Stimulated activated CD4-positive, alpha-beta T cell treated with anti-CD3 and anti-CD28 coated beads, Interleukin-4, amount 100 ng/mL, for 24 hours (primary cell): ENCODE measurements around the gene SERPINI2.

Experiments used
- DNase-seq: peaks from one replicate; pipeline ENCODE4 v3.0.0-alpha.2; 2020

Gene SERPINI2

GRCh38 chr3:167473863-167474262, at the start of gene SERPINI2:
Gene SERPINI2 (minus strand): TSS chr3:167474042. CDS start chr3:167471834, 2,208 bp downstream.
- DNase-seq: no peak

DNA sequence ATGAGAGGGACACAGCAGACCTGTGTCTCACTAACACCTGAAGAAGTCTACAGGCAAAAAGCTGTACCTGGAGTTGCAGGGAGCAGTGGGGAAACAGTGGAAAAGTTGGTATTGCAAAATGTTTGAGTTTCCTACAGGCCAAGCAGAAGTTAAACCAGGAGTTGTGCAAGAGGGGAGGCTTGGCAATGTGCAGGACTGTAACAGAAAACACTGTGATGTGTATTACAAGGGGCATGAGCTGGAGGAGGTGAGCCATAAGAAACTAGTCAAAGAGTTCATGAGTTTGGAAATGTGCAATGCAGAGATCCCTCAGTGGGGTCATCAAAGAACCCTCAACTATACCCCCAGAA, 47.1 kb upstream of the SERPINI2 start:
- DNase-seq: no peak

DNA sequence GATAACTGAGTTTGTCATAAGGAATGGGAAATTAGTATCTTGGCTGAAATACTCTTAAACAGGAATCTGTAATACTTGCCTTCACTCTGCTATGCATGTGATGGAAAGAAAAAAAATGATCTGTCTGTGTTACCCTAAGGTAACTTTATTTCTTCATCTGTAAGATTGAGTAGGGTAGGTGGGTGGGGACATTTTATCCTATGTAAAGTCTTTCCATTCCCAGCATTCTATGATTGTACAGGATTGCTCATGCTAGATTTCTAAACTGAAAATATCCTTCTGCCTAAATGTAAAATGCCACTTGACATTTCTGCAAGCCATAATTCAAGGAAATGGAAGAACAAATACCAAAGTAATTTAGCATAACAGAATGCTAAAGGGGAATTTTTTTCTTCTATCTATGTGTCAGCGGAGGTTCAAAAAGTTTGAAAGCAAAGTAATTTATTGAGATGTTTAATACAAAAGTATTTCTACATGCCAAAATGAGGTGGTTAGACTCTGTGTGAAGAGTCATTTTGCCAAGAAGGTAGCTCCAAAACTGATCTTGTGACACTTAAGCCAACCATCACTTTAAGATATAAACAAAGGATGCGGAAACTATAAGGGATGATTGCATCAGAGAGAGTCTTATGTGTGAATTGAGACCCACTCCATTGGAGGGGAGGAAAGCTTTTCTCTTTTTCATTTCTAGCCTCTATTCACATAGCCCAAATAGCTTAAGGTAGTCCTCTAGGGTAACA, 46.6 kb upstream of the SERPINI2 start:
- no peak for DNase-seq

GRCh38 chr3:167507954-167508353, 34.1 kb upstream of the SERPINI2 start:
- no peak for DNase-seq

GRCh38 chr3:167502401-167502800, 28.6 kb upstream of the SERPINI2 start:
- no peak for DNase-seq

DNA sequence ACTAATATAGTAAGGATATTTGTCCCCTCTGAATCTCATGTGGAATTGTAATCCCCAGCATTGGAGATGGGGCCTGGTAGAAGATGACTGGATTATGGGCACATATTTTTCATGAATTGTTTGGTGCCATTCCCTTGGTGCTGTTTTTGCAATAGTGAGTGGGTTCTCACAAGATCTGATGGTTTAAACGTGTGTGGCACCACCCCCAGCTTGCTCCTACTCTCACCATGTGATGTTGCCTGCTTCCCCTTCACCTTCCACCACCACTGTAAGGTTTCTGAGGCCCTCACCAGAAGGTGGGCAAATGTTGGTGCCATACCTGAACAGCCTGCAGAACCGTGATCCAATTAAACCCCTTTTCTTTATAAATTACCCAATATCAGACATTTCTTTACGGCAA, 28.1 kb upstream of the SERPINI2 start:
- DNase-seq: no peak

GRCh38 chr3:167497903-167498302, 24.1 kb upstream of the SERPINI2 start:
- no peak for DNase-seq

GRCh38 chr3:167493244-167493643, 19.4 kb upstream of the SERPINI2 start:
- no peak for DNase-seq

- DNase-seq: no peak
Measured at GRCh38 chr3:167491621-167492020, 17.8 kb upstream of the SERPINI2 start.

DNA sequence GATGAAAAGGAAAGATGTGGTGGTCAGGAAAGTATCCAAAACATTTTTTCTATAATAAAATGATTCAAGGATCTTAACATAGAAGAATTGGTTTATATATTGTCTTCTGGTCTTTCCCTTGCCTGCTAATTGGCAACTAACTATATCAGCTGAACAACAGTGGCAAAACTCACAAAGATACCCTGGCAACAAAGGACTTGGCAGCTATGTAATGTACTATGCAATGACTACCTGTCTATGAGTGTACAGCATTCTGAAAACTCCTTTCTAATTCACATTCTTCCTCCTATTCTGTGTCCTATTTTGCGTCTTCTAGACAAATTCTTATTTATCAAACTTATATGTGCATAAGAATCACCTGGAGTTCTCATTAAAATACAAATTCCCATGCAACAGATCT, 15.7 kb upstream of the SERPINI2 start:
- no peak for DNase-seq

DNA sequence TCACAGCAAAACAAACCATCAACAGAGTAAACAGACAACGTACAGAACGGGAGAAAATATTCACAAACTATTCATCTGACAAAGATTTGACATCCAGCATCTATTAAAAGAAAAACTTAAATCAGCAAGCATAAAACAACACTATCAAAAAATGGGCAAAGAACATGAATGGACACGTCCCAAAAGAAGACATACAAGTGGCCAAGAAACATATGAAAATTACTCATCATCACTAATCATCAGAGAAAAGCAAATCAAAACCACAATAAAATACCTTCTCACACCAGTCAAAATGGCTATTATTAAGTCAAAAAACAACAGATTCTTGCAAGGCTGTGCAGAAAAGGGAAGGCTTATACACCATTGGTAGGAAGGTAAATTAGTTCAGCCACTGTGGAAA, 13.7 kb upstream of the SERPINI2 start:
- DNase-seq: no peak

- no peak for DNase-seq
Measured at GRCh38 chr3:167484551-167484950, 10.7 kb upstream of the SERPINI2 start.

GRCh38 chr3:167483708-167484475, 10.1 kb upstream of the SERPINI2 start:
- DNase-seq: no peak

DNA sequence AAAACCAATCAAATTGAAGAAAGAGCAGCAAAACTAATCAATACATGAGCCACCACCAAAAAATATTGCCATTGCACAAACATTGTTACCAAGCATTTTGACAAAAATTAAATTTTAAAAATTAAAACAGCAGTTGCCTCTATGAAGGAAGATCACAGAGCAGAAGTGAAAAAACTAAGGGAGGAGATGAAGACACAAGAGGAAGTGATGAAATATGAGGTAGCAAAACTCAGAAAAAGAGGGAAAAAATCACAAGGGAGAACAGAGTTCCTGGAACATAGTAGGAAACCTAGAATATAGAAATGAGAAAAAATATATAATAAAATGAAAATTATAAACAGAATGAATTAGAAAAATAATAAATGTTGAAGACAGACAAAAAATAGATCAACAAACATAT, 7.3 kb upstream of the SERPINI2 start:
- DNase-seq: no peak

DNA sequence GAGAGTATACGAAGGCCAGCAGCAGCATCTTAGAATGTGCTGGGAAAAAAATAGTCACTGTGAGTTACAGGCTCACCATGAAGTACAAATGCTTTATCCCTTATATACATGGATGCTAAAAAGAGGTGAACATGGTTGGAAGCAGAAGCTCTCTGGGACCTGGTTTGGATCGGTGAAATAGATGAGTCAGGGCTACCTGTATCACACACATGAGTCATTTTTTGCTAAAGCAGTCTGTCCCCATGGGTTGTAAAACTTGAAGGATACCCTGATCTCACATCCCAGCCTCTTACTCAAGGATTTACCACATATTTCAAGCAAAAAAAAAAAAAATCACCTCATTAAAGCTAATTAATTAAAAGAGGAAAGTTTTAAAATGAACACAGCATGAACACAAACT, 6.9 kb upstream of the SERPINI2 start:
- DNase-seq: no peak

- DNase-seq: no peak
Measured at GRCh38 chr3:167469381-167469780, 4.5 kb downstream of the SERPINI2 start.

GRCh38 chr3:167467848-167468611, 5.8 kb downstream of the SERPINI2 start:
- no peak for DNase-seq

DNA sequence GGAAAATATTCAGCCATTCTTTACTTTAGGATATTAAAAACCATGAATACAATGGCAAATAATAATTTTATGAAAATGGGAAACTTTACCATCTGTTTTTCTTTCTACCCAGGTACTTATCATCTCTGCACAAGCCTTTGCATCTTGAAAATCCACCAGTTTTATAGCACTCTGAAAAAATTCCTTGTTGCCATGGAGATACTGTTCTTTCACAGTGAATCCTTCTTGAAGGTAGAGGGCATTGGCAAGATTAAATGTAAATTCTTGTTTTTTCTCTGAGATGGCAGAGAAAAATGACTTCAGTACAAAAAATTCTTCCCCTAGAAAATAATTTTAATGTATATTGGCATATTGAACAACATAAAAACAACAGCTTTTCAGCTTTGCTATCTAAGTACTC, 6.9 kb downstream of the SERPINI2 start:
- DNase-seq: no peak

DNA sequence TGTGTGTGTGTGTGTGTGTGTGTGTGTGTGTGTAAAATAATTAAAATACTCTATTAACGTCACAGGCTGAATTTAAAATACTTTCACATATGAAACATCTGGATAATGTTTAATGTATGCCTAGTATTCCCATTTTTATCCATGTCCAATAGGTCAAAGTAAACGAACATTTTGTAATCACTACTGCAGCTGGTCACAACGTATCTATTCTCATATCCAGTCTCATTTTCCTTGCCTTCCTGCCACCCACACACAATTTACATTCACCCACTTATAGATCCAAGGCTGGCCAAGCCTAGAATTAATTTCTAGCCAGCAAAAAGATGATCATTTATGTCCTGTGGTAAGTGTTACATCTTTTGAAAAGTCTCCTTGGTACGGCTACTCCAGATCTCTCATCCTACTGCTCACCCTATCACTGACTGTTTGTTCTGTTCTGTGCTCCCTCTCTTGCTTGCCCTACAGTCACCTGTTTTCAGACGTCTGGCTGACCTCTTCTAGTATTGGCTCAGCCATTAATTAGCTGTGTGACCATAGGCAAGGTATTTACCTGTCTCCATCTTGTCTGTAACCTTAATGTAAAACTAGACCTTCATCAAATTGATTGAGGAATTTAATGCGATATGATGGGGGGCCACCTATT, 17.6 kb downstream of the SERPINI2 start:
- no peak for DNase-seq

DNA sequence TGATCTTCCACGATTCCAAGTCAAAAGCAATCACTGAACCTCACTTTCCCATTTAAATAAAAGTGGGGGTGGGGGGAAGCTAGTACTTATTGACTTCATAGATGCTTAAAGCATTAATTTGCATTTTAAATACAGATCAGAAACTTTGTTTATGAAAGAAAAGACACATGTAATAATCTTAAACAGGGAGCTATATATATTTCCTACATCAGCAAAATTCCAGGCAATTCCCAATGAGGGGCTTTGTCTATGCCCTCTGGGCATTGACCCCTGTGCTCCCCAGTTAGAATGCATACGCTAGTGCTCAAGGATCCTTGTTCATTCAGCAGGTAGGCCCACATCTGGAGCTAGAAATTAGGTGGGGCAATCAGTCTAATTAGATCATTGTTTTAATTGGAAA, 20.0 kb downstream of the SERPINI2 start:
- no peak for DNase-seq

DNA sequence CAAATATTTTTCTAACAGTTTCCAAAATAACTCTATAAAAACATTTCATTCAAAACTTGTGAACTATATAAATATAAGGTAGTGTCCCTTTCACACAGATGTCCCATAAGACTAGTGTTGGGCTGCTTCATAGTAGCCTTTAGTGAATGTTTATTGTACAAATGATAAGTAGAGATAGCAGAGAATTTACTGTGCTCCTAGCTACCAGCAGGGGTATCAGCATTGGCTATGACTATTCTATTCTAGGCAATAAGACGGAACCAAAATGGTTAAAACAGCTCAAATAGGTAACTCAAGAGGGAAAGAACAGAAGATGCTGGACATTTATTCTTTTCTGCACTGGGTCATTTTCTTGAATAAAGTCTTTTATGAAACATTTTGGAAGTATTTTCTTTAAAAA, 22.6 kb downstream of the SERPINI2 start:
- DNase-seq: no peak

GRCh38 chr3:167450675-167451074, 23.2 kb downstream of the SERPINI2 start:
- DNase-seq: no peak

GRCh38 chr3:167450195-167450594, 23.6 kb downstream of the SERPINI2 start:
- no peak for DNase-seq
